T follicular helper cell (primary cell): ENCODE measurements around the gene MRPS12.
"Not testable (repeated sequence)": the region's sequence is repeated elsewhere in the genome, so short reads cannot be mapped to it uniquely, and the experiment has no call there.

ENCODE experiments used
- DNase-seq: peaks from one replicate; pipeline ENCODE4 v3.0.0-alpha.2; 2020; ENCODE audit warnings: low read depth

The MRPS12 gene

GRCh38 chr19:38939957-38940356 is 9.2 kb downstream of the MRPS12 start:
- DNase-seq, result no peak

- not testable (repeated sequence) for DNase-seq
These were observed 10.7 kb downstream of the MRPS12 start for GRCh38 chr19:38941466-38941865.

GRCh38 chr19:38941979-38942378 is 11.2 kb downstream of the MRPS12 start:
- DNase-seq, result no peak

GRCh38 chr19:38942471-38943181 is 11.9 kb downstream of the MRPS12 start:
- DNase-seq, result no peak

GRCh38 chr19:38944981-38945506 is 14.3 kb downstream of the MRPS12 start:
- DNase-seq, result no peak

- no peak for DNase-seq
These were observed 15.0 kb downstream of the MRPS12 start for GRCh38 chr19:38945562-38946228.

- DNase-seq, result no peak
These were observed 15.7 kb downstream of the MRPS12 start for GRCh38 chr19:38946229-38947010.

GRCh38 chr19:38949580-38950367 is 19.0 kb downstream of the MRPS12 start:
- DNase-seq, result peak; percentile 65

GRCh38 chr19:38951187-38951586 is 20.4 kb downstream of the MRPS12 start:
- no peak for DNase-seq

- no peak for DNase-seq
These were observed 21.8 kb downstream of the MRPS12 start for GRCh38 chr19:38952395-38953165.

GRCh38 chr19:38953677-38954076 is 22.9 kb downstream of the MRPS12 start:
- no peak for DNase-seq

- DNase-seq, result no peak
These were observed 25.5 kb downstream of the MRPS12 start for GRCh38 chr19:38956264-38956663.

- DNase-seq, result no peak
These were observed 27.6 kb downstream of the MRPS12 start for GRCh38 chr19:38958301-38958700.

GRCh38 chr19:38959618-38960017 is 28.9 kb downstream of the MRPS12 start:
- no peak for DNase-seq

- no peak for DNase-seq
These were observed 34.0 kb downstream of the MRPS12 start for GRCh38 chr19:38964738-38965137.

GRCh38 chr19:38966149-38966548 is 35.4 kb downstream of the MRPS12 start:
- not testable (repeated sequence) for DNase-seq

- DNase-seq, result no peak
These were observed 40.2 kb downstream of the MRPS12 start for GRCh38 chr19:38970664-38971532.

GRCh38 chr19:38971672-38972071 is 40.9 kb downstream of the MRPS12 start:
- no peak for DNase-seq

GRCh38 chr19:38974624-38975213 is 44.0 kb downstream of the MRPS12 start:
- DNase-seq, result no peak
